Upper lobe of left lung (tissue), 6 donors: Measurements from ENCODE around the gene HCLS1. TPM values are rescaled to one million over a fixed set of nuclear protein-coding genes. Genes with fewer than 3 reads are reported as not detected.

Experiments used
- ATAC-seq, 2 donors: fragments of 200-7000 bp; cut with Tn5 transposase; one replicate each; pipeline ENCODE4 v1.9.1; 2022; ENCODE audit warnings: mild to moderate bottlenecking in 2 of 2, moderate library complexity in 2 of 2; ENCODE audit not compliant: low FRiP score in 2 of 2
- DNase-seq, 2 donors: peaks; one replicate each; pipeline ENCODE4 v3.0.0-alpha.2; 2019 to 2020
- H3K27ac ChIP-seq, 4 donors: fragments of 200-600 bp; sonication (generic); one replicate each; pipeline ENCODE4 v1.5.1; 2016 to 2019
- H3K27me3 ChIP-seq, 4 donors: fragments of 200-600 bp; sonication (generic); one replicate each; pipeline ENCODE4 v1.5.1; 2017 to 2019
- H3K36me3 ChIP-seq, 4 donors: fragments of 200-600 bp; sonication (generic); one replicate each; pipeline ENCODE4 v1.5.1; 2016 to 2019
- H3K4me1 ChIP-seq, 4 donors: fragments of 200-600 bp; sonication (generic); one replicate each; pipeline ENCODE4 v1.5.1; 2018 to 2019
- H3K4me3 ChIP-seq, 4 donors: fragments of 200-600 bp; sonication (generic); one replicate each; pipeline ENCODE4 v1.5.1; 2017 to 2019; ENCODE audit warnings: mild to moderate bottlenecking in 2 of 4, moderate library complexity in 1 of 4
- H3K9me3 ChIP-seq, 4 donors: fragments of 200-600 bp; sonication (generic); one replicate each; pipeline ENCODE4 v1.5.1; 2018 to 2019
- EP300 ChIP-seq, 4 donors: sonication (generic); formaldehyde crosslinking; IDR thresholded peaks; one replicate each; pipeline ENCODE4 v1.5.1; 2017; ENCODE audit warnings: antibody characterized with exemption in 4 of 4, control low read depth in 2 of 4
- POLR2A ChIP-seq, 4 donors: fragments of 450-650 bp; IDR thresholded peaks; one replicate each; pipeline ENCODE4 v1.5.1; 2016 to 2017; ENCODE audit warnings: antibody characterized with exemption in 4 of 4, mild to moderate bottlenecking in 2 of 4
- POLR2AphosphoS5 ChIP-seq, 2 donors: sonication (generic); formaldehyde crosslinking; IDR thresholded peaks; one replicate each; pipeline ENCODE4 v1.5.1; 2017; ENCODE audit warnings: antibody characterized with exemption in 2 of 2
- WGBS, 2 donors: methylation state at CpG; one replicate each; pipeline ENCODE4 v1.1.5; 2017 to 2018; 5-methylcytosine and 5-hydroxymethylcytosine counted together
- total RNA-seq, 6 donors: library from RNA; depleted of rRNA in 4 of 6; stranded (reverse); fragments of >200 nt in 4 of 6; gene quantifications; one replicate each; pipeline versions ENCODE4 v1.1.0 to v1.2.1, GENCODE V29; 2016 to 2021
- TF ChIP-seq, protein P1 (sequence below), 6 experiments: fragments of 450-650 bp in 4 of 6; fragments of 200-600 bp in 2 of 6; sonication (generic) in 2 of 6; IDR thresholded peaks; one replicate each; pipeline ENCODE4 v1.5.1; 2016 to 2019; ENCODE audit warnings: antibody characterized with exemption in 6 of 6
- donor health status: DM: no; HTN: no; CAD: no; lungs with moderate emphysema.
- donor health status: DM: no; HTN: yes; CAD: no; lungs with severe emphysema.

The HCLS1 gene
- total RNA-seq, 6 donors from 2014 or later: 71.7 to 234 (median 110) TPM

GRCh38 chr3:121662742-121663141 lies 2.0 kb upstream of the HCLS1 start:
- H3K9me3 ChIP-seq: no peaks in the 10 kb centered on the region
- peaks cover 17 to 52% (median 41%) of the 10 kb centered on the region in 4 donors for H3K36me3 ChIP-seq
- no peak for ATAC-seq
- H3K27ac ChIP-seq: no peak overlapping the region
- no peak for DNase-seq
- no peaks in the 10 kb centered on the region for H3K27me3 ChIP-seq
- H3K4me3 ChIP-seq: no peak overlapping the region
- TF ChIP-seq POLR2AphosphoS5 (IDR thresholded peaks at IDR 0.05) (no peak), POLR2A (IDR thresholded peaks at IDR 0.05) (no peak), EP300 (IDR thresholded peaks at IDR 0.05) (no peak)
- TF ChIP-seq, protein P1, sequence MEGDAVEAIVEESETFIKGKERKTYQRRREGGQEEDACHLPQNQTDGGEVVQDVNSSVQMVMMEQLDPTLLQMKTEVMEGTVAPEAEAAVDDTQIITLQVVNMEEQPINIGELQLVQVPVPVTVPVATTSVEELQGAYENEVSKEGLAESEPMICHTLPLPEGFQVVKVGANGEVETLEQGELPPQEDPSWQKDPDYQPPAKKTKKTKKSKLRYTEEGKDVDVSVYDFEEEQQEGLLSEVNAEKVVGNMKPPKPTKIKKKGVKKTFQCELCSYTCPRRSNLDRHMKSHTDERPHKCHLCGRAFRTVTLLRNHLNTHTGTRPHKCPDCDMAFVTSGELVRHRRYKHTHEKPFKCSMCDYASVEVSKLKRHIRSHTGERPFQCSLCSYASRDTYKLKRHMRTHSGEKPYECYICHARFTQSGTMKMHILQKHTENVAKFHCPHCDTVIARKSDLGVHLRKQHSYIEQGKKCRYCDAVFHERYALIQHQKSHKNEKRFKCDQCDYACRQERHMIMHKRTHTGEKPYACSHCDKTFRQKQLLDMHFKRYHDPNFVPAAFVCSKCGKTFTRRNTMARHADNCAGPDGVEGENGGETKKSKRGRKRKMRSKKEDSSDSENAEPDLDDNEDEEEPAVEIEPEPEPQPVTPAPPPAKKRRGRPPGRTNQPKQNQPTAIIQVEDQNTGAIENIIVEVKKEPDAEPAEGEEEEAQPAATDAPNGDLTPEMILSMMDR (IDR thresholded peaks at IDR 0.05): no peak
- H3K4me1 ChIP-seq: peaks cover 5 to 13% (median 8%) of the 10 kb centered on the region in 4 donors

DNA sequence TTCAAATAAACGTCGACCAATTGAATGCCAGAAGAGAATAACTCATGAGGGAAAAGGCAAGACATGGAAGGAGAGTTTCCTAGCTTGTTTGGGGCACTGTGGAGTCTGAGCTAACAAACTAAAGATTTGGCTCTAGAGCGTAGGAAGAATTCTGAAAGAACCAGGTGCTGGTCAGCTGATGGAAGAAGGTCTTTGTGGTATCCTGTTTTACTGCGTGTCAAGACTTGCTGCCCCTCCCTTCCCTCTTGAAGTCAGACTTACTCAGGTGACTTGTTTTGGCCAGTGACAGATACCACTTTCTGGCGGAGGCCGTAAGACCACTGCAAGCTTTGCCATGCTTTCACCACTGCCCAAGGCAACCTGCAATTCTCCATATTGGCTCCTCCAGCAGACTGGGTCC lies 673 bp upstream of the HCLS1 start:
- H3K27me3 ChIP-seq: no peaks in the 10 kb centered on the region
- ATAC-seq: no peak
- TF ChIP-seq POLR2AphosphoS5 (IDR thresholded peaks at IDR 0.05) (no peak), POLR2A (IDR thresholded peaks at IDR 0.05) (no peak), EP300 (IDR thresholded peaks at IDR 0.05) (no peak)
- TF ChIP-seq, protein P1 (IDR thresholded peaks at IDR 0.05): no peak
- H3K4me1 ChIP-seq: peaks cover 5 to 13% (median 8%) of the 10 kb centered on the region in 4 donors
- H3K9me3 ChIP-seq: no peaks in the 10 kb centered on the region
- WGBS, 2 donors: 87 to 95% methylated on average over 6 of the region's 6 CpGs
- peaks cover 8 to 38% (median 28%) of the 10 kb centered on the region in 4 donors for H3K36me3 ChIP-seq
- peak overlapping the region; percentile 79 to 86 (median 82) for H3K27ac ChIP-seq
- no peak overlapping the region for H3K4me3 ChIP-seq
- no peak for DNase-seq

- TF ChIP-seq, protein P1 (IDR thresholded peaks at IDR 0.05): no peak
- TF ChIP-seq EP300 (IDR thresholded peaks at IDR 0.05) (no peak), POLR2A (IDR thresholded peaks at IDR 0.05) (no peak), POLR2AphosphoS5 (IDR thresholded peaks at IDR 0.05) (no peak)
- ATAC-seq (peak in 1 of 2 donors; percentile 41), DNase-seq (no peak)
- Histone ChIP-seq H3K27me3 (no peaks in the 10 kb centered on the region), H3K27ac (peak overlapping the region; percentile 79 to 86 (median 82)), H3K4me1 (peaks cover 5 to 13% (median 8%) of the 10 kb centered on the region in 4 donors), H3K4me3 (peak overlapping the region in 2 of 4 donors; percentile 38 to 43), H3K36me3 (peaks cover 7 to 20% (median 13%) of the 10 kb centered on the region in 4 donors), H3K9me3 (no peaks in the 10 kb centered on the region)
- 85 to 86% methylated on average over 3 of the region's 3 CpGs for WGBS, 2 donors
Measured at GRCh38 chr3:121659586-121659985, 1.1 kb downstream of the HCLS1 start.

- no peak for DNase-seq
- no peaks in the 10 kb centered on the region for H3K27me3 ChIP-seq
- peaks cover 5 to 13% (median 9%) of the 10 kb centered on the region in 4 donors for H3K4me1 ChIP-seq
- H3K4me3 ChIP-seq: peak overlapping the region in 2 of 4 donors; percentile 38 to 43
- 75% methylated on average over 6 of the region's 6 CpGs for WGBS, 2 donors
- TF ChIP-seq EP300 (IDR thresholded peaks at IDR 0.05) (no peak), POLR2A (IDR thresholded peaks at IDR 0.05) (no peak), POLR2AphosphoS5 (IDR thresholded peaks at IDR 0.05) (no peak)
- TF ChIP-seq, protein P1 (IDR thresholded peaks at IDR 0.05): no peak
- H3K9me3 ChIP-seq: no peaks in the 10 kb centered on the region
- peak overlapping the region; percentile 79 to 86 (median 82) for H3K27ac ChIP-seq
- no peak for ATAC-seq
- peaks cover 0 to 13% (median 6%) of the 10 kb centered on the region in 4 donors for H3K36me3 ChIP-seq
Measured at GRCh38 chr3:121658716-121659435, 1.8 kb downstream of the HCLS1 start.
